Measurements from ENCODE around the gene SLC35A5.

SLC35A5 gene

GRCh38 chr3:112629425-112629824 is 67.6 kb downstream of the SLC35A5 start:
- DNase-seq = peak; percentile 42

- DNase-seq = no peak
Measured at GRCh38 chr3:112631257-112631656, 69.4 kb downstream of the SLC35A5 start.

- no peak for DNase-seq
Measured at GRCh38 chr3:112632596-112632995, 70.8 kb downstream of the SLC35A5 start.

- no peak for DNase-seq
Measured at GRCh38 chr3:112633191-112633590, 71.3 kb downstream of the SLC35A5 start.

GRCh38 chr3:112633757-112634156 is 71.9 kb downstream of the SLC35A5 start:
- DNase-seq = no peak

GRCh38 chr3:112634786-112635541 is 73.1 kb downstream of the SLC35A5 start:
- DNase-seq = peak; percentile 24

All from activated CD4-positive, alpha-beta T cell treated with anti-CD3 and anti-CD28 coated beads, Interleukin-2, Interleukin-6, amounts not matched to agents 100 ng/mL and 50 ng/mL, durations not matched to agents 16 hours and 8 hours (primary cell).